ENCODE data around the gene ZEB1.

- TF ChIP-seq, protein P1, sequence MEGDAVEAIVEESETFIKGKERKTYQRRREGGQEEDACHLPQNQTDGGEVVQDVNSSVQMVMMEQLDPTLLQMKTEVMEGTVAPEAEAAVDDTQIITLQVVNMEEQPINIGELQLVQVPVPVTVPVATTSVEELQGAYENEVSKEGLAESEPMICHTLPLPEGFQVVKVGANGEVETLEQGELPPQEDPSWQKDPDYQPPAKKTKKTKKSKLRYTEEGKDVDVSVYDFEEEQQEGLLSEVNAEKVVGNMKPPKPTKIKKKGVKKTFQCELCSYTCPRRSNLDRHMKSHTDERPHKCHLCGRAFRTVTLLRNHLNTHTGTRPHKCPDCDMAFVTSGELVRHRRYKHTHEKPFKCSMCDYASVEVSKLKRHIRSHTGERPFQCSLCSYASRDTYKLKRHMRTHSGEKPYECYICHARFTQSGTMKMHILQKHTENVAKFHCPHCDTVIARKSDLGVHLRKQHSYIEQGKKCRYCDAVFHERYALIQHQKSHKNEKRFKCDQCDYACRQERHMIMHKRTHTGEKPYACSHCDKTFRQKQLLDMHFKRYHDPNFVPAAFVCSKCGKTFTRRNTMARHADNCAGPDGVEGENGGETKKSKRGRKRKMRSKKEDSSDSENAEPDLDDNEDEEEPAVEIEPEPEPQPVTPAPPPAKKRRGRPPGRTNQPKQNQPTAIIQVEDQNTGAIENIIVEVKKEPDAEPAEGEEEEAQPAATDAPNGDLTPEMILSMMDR (IDR thresholded peaks at IDR 0.05), result no peak
- no peak for TF ChIP-seq POLR2A (IDR thresholded peaks at IDR 0.05)
These were observed 196.1 kb downstream of the ZEB1 start for GRCh38 chr10:31515116-31515515.

All from prostate gland (tissue), 2 donors.